Endothelial cell of umbilical vein (primary cell): ENCODE data around the gene RAB7A. TPM values are rescaled to one million over a fixed set of nuclear protein-coding genes. Genes with fewer than 3 reads are reported as not detected.

Experiments
- BruUV-seq: library from RNA; stranded (reverse); fragments of 400-500 nt; replicated peaks from 2 replicates; lab custom pipeline; 2021; lab: Mats Ljungman, UMichigan
- CTCF ChIA-PET: fragments of 300-600, 350-600 bp; sonication (Branson Sonifier 250); formaldehyde crosslinking; loops from one replicate; lab custom pipeline; 2021; ENCODE audit warnings: antibody characterized with exemption, inconsistent platforms; lab: Charles Lee
- POLR2A ChIA-PET: fragments of 300-600, 350-600 bp; sonication (Branson Sonifier 250); formaldehyde crosslinking; loops from one replicate; lab custom pipeline; 2021; ENCODE audit warnings: antibody characterized with exemption, inconsistent platforms; lab: Charles Lee
- DNase-seq: peaks from one replicate; pipeline ENCODE4 v3.0.0-alpha.2; 2011; ENCODE audit warnings: low read depth, low spot score
- FAIRE-seq: peaks from 2 replicates; lab custom pipeline; 2011; peaks lifted over from hg19 to GRCh38; lab: Jason Lieb, UNC
- H2AFZ ChIP-seq: 2 replicates; pipeline ENCODE4 v1.6.0; 2012; ENCODE audit warnings: low read depth, low read length, control low read depth, inconsistent platforms
- H3K27ac ChIP-seq: 2 replicates; pipeline ENCODE4 v1.5.1; 2011; ENCODE audit warnings: low read depth, mild to moderate bottlenecking, control low read depth, low read length, moderate library complexity; ENCODE audit not compliant: insufficient read depth
- H3K27me3 ChIP-seq, 2 experiments: 2 replicates each; pipeline versions ENCODE4 v1.6.0 to v1.6.1; 2011; ENCODE audit warnings: low read length in 2 of 2, mixed read lengths in 1 of 2; ENCODE audit not compliant: control insufficient read depth in 2 of 2, insufficient read depth in 2 of 2
- H3K36me3 ChIP-seq, 2 experiments: 2 replicates in 1 of 2; 3 replicates in 1 of 2; pipeline ENCODE4 v1.5.1; 2011; ENCODE audit warnings: low read length in 2 of 2, mild to moderate bottlenecking in 1 of 2, moderate library complexity in 1 of 2; ENCODE audit not compliant: control insufficient read depth in 2 of 2, insufficient read depth in 2 of 2; ENCODE audit errors: extremely low read depth in 1 of 2
- H3K4me1 ChIP-seq: 3 replicates; pipeline ENCODE4 v1.5.1; 2011; ENCODE audit warnings: mild to moderate bottlenecking, low read length; ENCODE audit not compliant: control insufficient read depth, insufficient read depth; ENCODE audit errors: extremely low read depth
- H3K4me2 ChIP-seq: 2 replicates; pipeline ENCODE4 v1.6.1; 2011; ENCODE audit warnings: low read length, control low read depth, mixed read lengths; ENCODE audit not compliant: insufficient read depth
- H3K4me3 ChIP-seq, 3 experiments: fragments of 200-600 bp in 1 of 3; sonication (generic), shearing (Covaris generic) in 1 of 3; replicated peaks in 1 of 3; 2 replicates each; pipeline ENCODE4 v1.5.1; 2011 to 2016; ENCODE audit warnings: control low read depth in 3 of 3, low read length in 3 of 3, mild to moderate bottlenecking in 2 of 3, inconsistent platforms in 1 of 3, low read depth in 1 of 3, moderate library complexity in 1 of 3; ENCODE audit not compliant: insufficient read depth in 1 of 3
- H3K79me2 ChIP-seq: 2 replicates; pipeline ENCODE4 v1.6.0; 2012; ENCODE audit warnings: low read length, inconsistent platforms; ENCODE audit not compliant: control insufficient read depth, insufficient read depth
- H3K9ac ChIP-seq: replicated peaks from 2 replicates; pipeline ENCODE3; 2011; ENCODE audit warnings: low read length, control low read depth; ENCODE audit not compliant: insufficient read depth; ENCODE audit errors: extremely low read depth
- H3K9me1 ChIP-seq: replicated peaks from 3 replicates; pipeline ENCODE4 v1.6.0; 2011; ENCODE audit warnings: mild to moderate bottlenecking, low read length; ENCODE audit not compliant: control insufficient read depth, insufficient read depth; ENCODE audit errors: extremely low read depth
- H3K9me3 ChIP-seq: replicated peaks from 2 replicates; pipeline ENCODE4 v1.5.1; 2012; ENCODE audit warnings: low read length, inconsistent platforms; ENCODE audit not compliant: control insufficient read depth, insufficient read depth
- H4K20me1 ChIP-seq: replicated peaks from 2 replicates; pipeline ENCODE3; 2011; ENCODE audit warnings: mild to moderate bottlenecking, low read length; ENCODE audit not compliant: control insufficient read depth, insufficient read depth; ENCODE audit errors: extremely low read depth
- CTCF ChIP-seq, 2 donors: IDR thresholded peaks; 1 replicate in 1 of 2; 2 replicates in 1 of 2; pipeline ENCODE4 v1.5.1; 2011; ENCODE audit warnings: low read length in 2 of 2, mild to moderate bottlenecking in 2 of 2, moderate library complexity in 2 of 2, control low read depth in 1 of 2, inconsistent platforms in 1 of 2, low read depth in 1 of 2; ENCODE audit not compliant: insufficient read depth in 1 of 2; ENCODE audit errors: extremely low read depth in 1 of 2
- EZH2 ChIP-seq: IDR thresholded peaks from 2 replicates; pipeline ENCODE4 v1.6.1; 2012; ENCODE audit warnings: borderline replicate concordance, low read depth, mild to moderate bottlenecking, moderate library complexity, low read length, inconsistent platforms; ENCODE audit not compliant: severe bottlenecking
- FOS ChIP-seq: IDR thresholded peaks from 2 replicates; pipeline ENCODE4 v1.6.1; 2011; ENCODE audit warnings: mild to moderate bottlenecking, low read length, moderate library complexity, borderline replicate concordance; ENCODE audit not compliant: insufficient read depth
- GATA2 ChIP-seq: IDR thresholded peaks from 2 replicates; pipeline ENCODE4 v1.7.0; 2011; ENCODE audit warnings: low read depth, mild to moderate bottlenecking, moderate library complexity, mixed read lengths, low read length; ENCODE audit not compliant: insufficient read length, insufficient read depth
- JUN ChIP-seq: IDR thresholded peaks from 2 replicates; pipeline ENCODE4 v1.6.1; 2011; ENCODE audit warnings: borderline replicate concordance, low read depth; ENCODE audit not compliant: insufficient read length, insufficient read depth
- POLR2AphosphoS5 ChIP-seq: IDR thresholded peaks from 2 replicates; pipeline ENCODE4 v1.6.1; 2012; ENCODE audit warnings: low read depth, mild to moderate bottlenecking, control low read depth, low read length, moderate library complexity; ENCODE audit not compliant: insufficient read depth
- dilution Hi-C: fragments of 300-500 bp; cut with MboI; formaldehyde crosslinking; loops from one replicate; pipeline ENCODE4 v1.15.0; 2019; ENCODE audit warnings: low sequenced_read_pairs; ENCODE audit not compliant: extremely low pct_ligation_motif_present
- intact Hi-C: fragments of 100-400 bp; cut with micrococcal nuclease; formaldehyde crosslinking; loops from one replicate; pipeline ENCODE4 v1.10.0; 2022
- polyA plus RNA-seq, 4 experiments: library from polyadenylated mRNA; depleted of rRNA in 3 of 4; stranded (reverse) in 3 of 4; unstranded in 1 of 4; fragments of >200 nt; gene quantifications; 2 replicates each; pipeline versions ENCODE4 v1.2.1 to v1.2.3, GENCODE V29; 2011 to 2012; ENCODE audit warnings: missing spikeins in 1 of 4
- total RNA-seq: library from RNA; stranded (reverse); gene quantifications from 2 replicates; pipeline ENCODE4 v1.2.3, GENCODE V29; 2021

RAB7A gene
- total and polyA plus RNA-seq, 2 donors (not counting 3 experiments of a cell fraction or from before 2014, with no cell fraction given) = 243 to 262 TPM

GRCh38 chr3:128760042-128760441, 34.1 kb downstream of the RAB7A start:
- DNase-seq (no peak), FAIRE-seq (no peak)
- no TSS peak for BruUV-seq
- no peak overlapping the region for H3K27ac ChIP-seq
- H3K36me3 ChIP-seq = no peaks in the 10 kb centered on the region
- TF ChIP-seq JUN (no peak), CTCF (IDR thresholded peaks at IDR 0.05; ENCODE audit: extremely low read depth in 1 of 2, insufficient read depth in 1 of 2, low read depth in 1 of 2, low read length in 2 of 2) (no peak), EZH2 (no peak), POLR2AphosphoS5 (no peak), FOS (no peak)
- POLR2A ChIA-PET = no interaction called here
- no peak overlapping the region for H3K9ac ChIP-seq
- no peak overlapping the region for H2AFZ ChIP-seq
- dilution Hi-C loops = no loop called here
- CTCF ChIA-PET = interaction anchor here (1.0 to 1.8 kb wide), 6 partner anchors 7 to 80 kb away, joined by 3 to 9 read pairs (median 4); no protein-coding TSS in a partner anchor
- intact Hi-C loops = no loop called here
- H3K27me3 ChIP-seq = no peaks in the 10 kb centered on the region
- peaks cover 78% of the 10 kb centered on the region for H3K79me2 ChIP-seq
- peaks cover 3% of the 10 kb centered on the region for H3K4me1 ChIP-seq
- no peak overlapping the region for H3K4me2 ChIP-seq
- H3K9me3 ChIP-seq = no peaks in the 10 kb centered on the region
- no peaks in the 10 kb centered on the region for H3K9me1 ChIP-seq
- peaks cover 12% of the 10 kb centered on the region for H4K20me1 ChIP-seq
- no peak overlapping the region for H3K4me3 ChIP-seq

- no TSS peak for BruUV-seq
- no peak for DNase-seq
- no peak for TF ChIP-seq CTCF (IDR thresholded peaks at IDR 0.05; ENCODE audit: extremely low read depth in 1 of 2, insufficient read depth in 1 of 2, low read depth in 1 of 2, low read length in 2 of 2)
- TF ChIP-seq GATA2 = no peak
- FAIRE-seq = no peak
- H3K27me3 ChIP-seq = no peaks in the 10 kb centered on the region
- no peaks in the 10 kb centered on the region for H3K9me3 ChIP-seq
- no peak overlapping the region for H3K27ac ChIP-seq
- no peak overlapping the region for H3K4me2 ChIP-seq
- no peak overlapping the region for H3K9ac ChIP-seq
- intact Hi-C loops (no loop called here), dilution Hi-C loops (no loop called here)
- ChIA-PET CTCF (interaction anchor here (1.0 to 1.4 kb wide), 3 partner anchors 25 to 81 kb away, joined by 3 to 4 read pairs (median 4); no protein-coding TSS in a partner anchor), POLR2A (no interaction called here)
- H3K79me2 ChIP-seq = peaks cover 79% of the 10 kb centered on the region
- no peaks in the 10 kb centered on the region for H3K36me3 ChIP-seq
- H2AFZ ChIP-seq = no peak overlapping the region
- H3K4me3 ChIP-seq = no peak overlapping the region
- H3K4me1 ChIP-seq = peaks cover 3% of the 10 kb centered on the region
- H3K9me1 ChIP-seq = no peaks in the 10 kb centered on the region
- peaks cover 12% of the 10 kb centered on the region for H4K20me1 ChIP-seq
Measured at GRCh38 chr3:128760881-128761280, 34.9 kb downstream of the RAB7A start.
